K562 treated with DMSO at 1 percent for 24 hours (cell line): ENCODE results near the gene ZNF747. TPM values are rescaled to one million over a fixed set of nuclear protein-coding genes. Genes with fewer than 3 reads are reported as not detected.

ENCODE experiments used
- total RNA-seq: library from RNA; unstranded; fragments of 300-600 nt; gene quantifications from 2 replicates; pipeline ENCODE4 v1.2.3, GENCODE V29; 2022; ENCODE audit warnings: low read depth; ENCODE audit not compliant: insufficient read depth

Gene ZNF747
- 4.0 and 5.9 TPM in 2 replicates for total RNA-seq

GRCh38 chr16:30534368-30535105, at the start of gene ZNF747:
Gene ZNF747 (minus strand): TSS chr16:30534858. CDS start chr16:30534679, 179 bp downstream.

DNA sequence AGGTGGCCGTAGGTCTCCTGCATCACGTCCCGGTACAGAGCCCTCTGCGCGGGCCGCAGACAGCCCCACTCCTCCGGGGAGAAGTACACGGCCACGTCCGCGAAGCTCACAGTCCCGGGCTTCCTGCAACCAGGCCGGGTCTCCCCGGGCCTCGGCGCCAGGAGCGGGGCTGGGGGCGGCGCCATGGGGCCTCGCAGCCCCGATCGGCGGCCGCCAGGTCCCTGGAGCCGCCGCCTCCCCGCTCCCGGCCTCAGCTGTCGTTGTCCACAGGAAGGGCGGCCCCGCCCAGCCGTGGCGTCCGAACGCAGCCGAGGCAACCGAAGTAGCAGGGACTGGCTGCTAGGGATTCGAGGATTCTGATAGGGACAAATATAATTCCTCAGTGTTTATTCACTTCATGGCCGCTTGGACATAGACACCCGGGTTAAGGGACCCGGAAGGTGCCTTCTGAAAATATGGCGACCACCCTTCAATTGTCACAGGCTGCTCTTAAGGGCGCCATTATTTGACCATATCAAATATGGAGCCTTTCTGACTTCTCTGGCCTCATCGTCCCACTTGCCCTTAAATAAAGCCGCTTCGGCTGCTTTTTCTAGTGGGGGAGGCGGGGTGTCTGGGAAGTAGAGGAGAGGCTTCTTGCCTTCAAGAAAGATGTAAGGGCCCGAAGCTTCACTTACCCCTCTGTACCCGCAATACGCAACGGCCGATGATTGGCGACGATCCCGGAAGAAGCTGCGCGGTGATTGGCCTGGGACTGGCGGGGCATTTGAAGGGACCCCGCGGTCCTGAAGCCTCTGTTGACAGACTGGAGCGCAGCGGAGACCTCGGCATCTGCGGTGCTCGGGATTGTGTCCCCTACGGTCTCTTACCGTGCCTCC, 37.0 kb upstream of the ZNF747 start, which contains the start of gene ZNF688:
TSS of gene ZNF688 (minus strand) at position 270 of the 878 bp plus-strand sequence. CDS start at position 185, 85 bp downstream.

DNA sequence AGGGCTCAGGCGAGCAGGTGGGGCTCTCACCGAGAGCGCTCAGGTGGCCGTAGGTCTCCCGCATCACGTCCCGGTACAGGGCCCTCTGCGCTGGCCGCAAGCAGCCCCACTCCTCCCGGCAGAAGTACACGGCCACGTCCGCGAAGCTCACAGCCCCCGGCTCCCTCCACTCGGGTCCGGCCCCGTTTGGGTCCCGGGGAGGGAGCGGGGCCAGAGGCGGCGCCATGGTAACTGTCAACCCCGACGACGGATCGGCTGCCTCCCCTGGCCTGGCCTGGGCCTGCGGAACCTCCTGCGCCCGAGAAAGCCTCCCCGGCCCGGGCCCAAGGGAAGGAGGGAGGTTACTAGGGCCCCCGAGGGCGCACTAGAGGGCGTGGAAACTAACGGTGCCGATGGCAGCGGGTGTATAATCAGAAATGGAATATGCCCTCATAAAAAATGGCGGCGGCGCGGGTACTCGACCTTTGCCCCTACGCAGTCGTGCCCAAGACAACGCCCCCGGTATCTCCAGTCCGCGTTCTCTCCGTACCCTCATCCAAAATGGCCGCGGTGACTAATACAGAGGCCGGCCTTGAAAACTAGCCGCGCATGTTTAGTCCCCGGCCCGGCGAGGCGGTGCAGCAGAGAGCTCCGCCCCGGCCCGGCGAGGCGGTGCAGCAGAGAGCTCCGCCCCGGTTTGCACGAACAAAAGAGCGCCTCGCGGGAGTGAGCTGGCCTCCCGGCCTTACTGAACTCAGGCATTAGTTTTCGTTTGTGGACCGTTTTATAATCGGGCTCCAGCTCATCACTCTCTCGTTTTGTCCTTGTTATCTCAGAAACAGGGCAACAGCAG, 23.5 kb upstream of the ZNF747 start, which contains the start of gene ZNF764:
TSS of gene ZNF764 (minus strand) at position 418 of the 832 bp plus-strand sequence. CDS start at position 226, 192 bp downstream.

GRCh38 chr16:30526137-30526822, 8.4 kb downstream of the ZNF747 start, which contains the start of gene ZNF768:
Gene ZNF768 (minus strand): TSS chr16:30526566. CDS start chr16:30526413, 153 bp downstream.

Other genes with a start within 250 kb of the ZNF747 start
- gene CD2BP2, start 179.6 kb downstream of the ZNF747 start, total RNA-seq = 40.1 and 42.1 TPM in 2 replicates
- 78.2 and 80.1 TPM in 2 replicates for gene TBC1D10B, start 164.4 kb downstream of the ZNF747 start, total RNA-seq
- 0.90 TPM in 1 of 2 replicates, not detected in the other for gene MYL11, start 160.1 kb downstream of the ZNF747 start, total RNA-seq
- 2.6 TPM in 2 replicates for gene SEPTIN1, start 152.3 kb downstream of the ZNF747 start, total RNA-seq
- 11.8 and 12.2 TPM in 2 replicates for gene ZNF48, start 139.4 kb downstream of the ZNF747 start, total RNA-seq
- 22.0 and 26.2 TPM in 2 replicates for gene ZNF771, start 127.3 kb downstream of the ZNF747 start, total RNA-seq
- 66.8 and 67.1 TPM in 2 replicates for gene DCTPP1, start 104.8 kb downstream of the ZNF747 start, total RNA-seq
- 88.1 and 90.4 TPM in 2 replicates for gene SEPHS2, start 89.0 kb downstream of the ZNF747 start, total RNA-seq
- gene ITGAL, start 62.1 kb downstream of the ZNF747 start, total RNA-seq = not detected in 2 replicates
- 79.0 and 80.1 TPM in 2 replicates for gene ZNF768, start 8.3 kb downstream of the ZNF747 start, total RNA-seq
- gene ZNF764, start 23.5 kb upstream of the ZNF747 start, total RNA-seq = 11.6 and 14.7 TPM in 2 replicates
- gene ZNF688, start 36.9 kb upstream of the ZNF747 start, total RNA-seq = 11.1 and 12.9 TPM in 2 replicates
- 4.4 and 5.6 TPM in 2 replicates for gene ZNF785, start 50.8 kb upstream of the ZNF747 start, total RNA-seq
- 12.7 and 15.4 TPM in 2 replicates for gene ZNF689, start 75.5 kb upstream of the ZNF747 start, total RNA-seq
- 66.5 and 87.0 TPM in 2 replicates for gene PRR14, start 116.1 kb upstream of the ZNF747 start, total RNA-seq
- gene FBRS, start 123.6 kb upstream of the ZNF747 start, total RNA-seq = 64.4 and 71.6 TPM in 2 replicates
- 30.5 and 36.6 TPM in 2 replicates for gene SRCAP, start 164.3 kb upstream of the ZNF747 start, total RNA-seq
- 50.6 and 51.7 TPM in 2 replicates for gene PHKG2, start 213.6 kb upstream of the ZNF747 start, total RNA-seq
- 12.9 and 15.0 TPM in 2 replicates for gene CFAP119, start 227.2 kb upstream of the ZNF747 start, total RNA-seq
- 95.9 and 110 TPM in 2 replicates for gene RNF40, start 227.5 kb upstream of the ZNF747 start, total RNA-seq